ENCODE results near the gene ZFR2.

Gene ZFR2

DNA sequence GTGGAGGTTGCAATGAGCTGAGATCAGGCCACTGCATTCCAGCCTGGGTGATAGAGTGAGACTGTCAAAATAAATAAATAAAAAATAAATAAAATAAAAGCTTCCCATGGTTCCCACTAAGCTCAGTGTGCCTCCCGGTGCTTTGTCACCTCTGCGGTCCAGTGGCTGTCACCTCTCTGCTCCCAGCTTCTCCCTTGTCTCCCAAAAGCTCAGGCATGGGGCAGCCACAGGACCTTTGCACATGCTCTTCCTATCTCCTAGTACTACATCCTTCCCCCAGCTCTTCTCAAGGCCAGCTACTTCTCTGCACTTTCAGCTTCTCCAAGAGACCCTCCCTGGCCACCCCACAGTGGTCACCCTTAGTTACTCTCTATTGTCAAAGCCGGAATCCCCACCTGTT lies 75.0 kb downstream of the ZFR2 start:
- in situ Hi-C loops (cut with MboI; ENCODE audit: low sequenced_read_pairs) = no loop called here

DNA sequence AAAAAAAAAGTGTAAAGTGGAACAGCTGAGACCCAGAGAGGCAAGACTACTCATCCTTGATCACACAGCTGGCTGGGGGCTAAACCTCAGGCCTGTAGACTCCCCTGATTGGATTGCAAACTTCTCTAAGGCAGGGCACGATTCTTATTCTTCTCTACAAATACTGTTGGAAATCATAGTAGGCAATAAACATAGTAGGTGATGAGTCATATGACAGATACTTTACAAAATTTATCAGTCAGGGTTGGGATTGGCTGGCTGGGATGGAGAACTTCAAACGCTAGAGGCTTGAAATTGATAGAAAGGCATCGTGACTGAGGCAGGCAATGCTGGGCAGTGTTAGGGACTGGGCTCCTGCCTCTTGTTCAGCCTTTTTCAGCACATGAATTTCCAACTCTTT lies 76.7 kb downstream of the ZFR2 start:
- in situ Hi-C loops (cut with MboI; ENCODE audit: low sequenced_read_pairs) = no loop called here

DNA sequence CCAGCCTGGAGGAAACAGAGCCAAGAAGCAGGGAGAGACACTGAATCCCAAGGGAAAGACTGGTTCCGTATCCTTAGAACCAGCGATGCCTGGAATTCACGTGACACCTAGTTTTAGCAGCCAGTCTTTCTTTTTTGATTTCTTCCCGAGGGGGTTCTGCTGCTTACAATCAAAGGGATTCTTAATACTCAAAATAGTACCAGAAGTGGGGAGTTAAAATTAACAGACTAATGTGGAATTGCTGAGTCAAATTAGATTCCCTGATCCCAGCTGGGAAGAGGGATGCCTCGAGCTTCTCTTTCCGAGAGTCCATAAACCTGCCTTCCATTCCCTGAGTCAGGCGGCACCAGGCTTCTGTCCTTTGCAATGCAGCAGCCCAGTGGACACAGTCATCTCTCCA lies 77.9 kb downstream of the ZFR2 start:
- in situ Hi-C loops (cut with MboI; ENCODE audit: low sequenced_read_pairs) = no loop called here

DNA sequence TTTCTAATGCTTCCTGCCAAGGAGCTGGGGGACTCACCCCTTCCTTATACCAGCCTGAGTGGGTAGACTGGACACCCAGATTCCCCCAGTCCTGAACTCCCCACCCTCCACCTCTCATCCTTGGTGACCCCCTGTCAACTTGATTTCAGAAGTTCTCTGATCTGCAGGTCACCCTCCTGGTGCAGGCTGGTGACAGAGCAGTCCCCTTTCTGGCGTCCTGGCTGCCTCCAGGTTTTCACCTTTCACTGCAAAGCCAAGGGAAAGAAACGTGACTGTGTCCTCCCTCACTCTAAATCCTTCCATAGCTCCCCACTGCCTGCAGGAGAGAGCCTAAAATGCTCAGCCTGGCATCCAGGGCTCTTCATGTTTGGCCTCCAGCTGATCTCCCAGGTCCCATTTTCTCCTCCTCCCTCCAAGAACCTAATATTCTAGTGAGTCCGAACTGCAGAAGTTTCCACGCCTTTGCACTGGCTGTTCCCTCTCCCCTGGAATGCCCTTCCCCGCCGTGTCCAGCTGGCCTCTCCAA lies 78.6 kb downstream of the ZFR2 start:
- in situ Hi-C loops (cut with MboI; ENCODE audit: low sequenced_read_pairs) = no loop called here

DNA sequence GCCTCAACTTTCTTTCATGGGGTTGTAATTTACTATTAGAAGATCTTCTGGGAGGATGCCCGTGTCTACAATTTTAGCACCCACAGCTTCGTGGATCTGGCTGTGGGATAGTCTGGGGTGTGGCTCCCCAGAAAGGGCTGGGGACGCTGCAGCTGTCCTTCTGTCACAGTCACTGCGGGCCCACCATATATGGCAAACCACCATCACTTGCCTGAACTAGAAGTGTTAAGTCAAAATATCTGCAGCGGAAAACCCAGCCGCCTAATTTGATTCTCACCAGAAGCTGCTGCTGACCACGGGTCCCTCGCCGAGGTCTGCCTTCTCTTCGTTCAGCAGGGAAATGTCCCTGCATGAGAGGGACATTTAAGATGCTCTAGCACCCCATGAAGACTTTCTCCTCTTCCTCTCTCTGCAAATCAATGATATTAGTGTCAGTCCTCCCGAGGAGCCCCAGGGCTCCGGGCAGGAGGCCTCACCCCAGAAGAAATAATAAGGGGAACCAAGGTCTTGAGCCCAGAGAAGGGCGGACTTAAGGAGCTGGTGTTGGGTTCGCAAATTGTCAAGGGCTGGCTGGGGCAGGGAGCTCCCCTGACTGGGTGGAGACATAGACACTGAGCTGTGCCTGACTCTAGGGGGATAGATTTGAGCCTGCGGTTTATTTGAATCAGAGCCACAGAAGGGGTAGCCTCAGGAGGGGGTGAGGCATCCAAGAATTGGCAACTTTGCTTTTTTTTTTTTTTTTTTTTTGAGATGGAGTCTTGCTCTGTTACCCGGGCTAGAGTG lies 79.7 kb downstream of the ZFR2 start:
- in situ Hi-C loops (cut with MboI; ENCODE audit: low sequenced_read_pairs) = no loop called here

DNA sequence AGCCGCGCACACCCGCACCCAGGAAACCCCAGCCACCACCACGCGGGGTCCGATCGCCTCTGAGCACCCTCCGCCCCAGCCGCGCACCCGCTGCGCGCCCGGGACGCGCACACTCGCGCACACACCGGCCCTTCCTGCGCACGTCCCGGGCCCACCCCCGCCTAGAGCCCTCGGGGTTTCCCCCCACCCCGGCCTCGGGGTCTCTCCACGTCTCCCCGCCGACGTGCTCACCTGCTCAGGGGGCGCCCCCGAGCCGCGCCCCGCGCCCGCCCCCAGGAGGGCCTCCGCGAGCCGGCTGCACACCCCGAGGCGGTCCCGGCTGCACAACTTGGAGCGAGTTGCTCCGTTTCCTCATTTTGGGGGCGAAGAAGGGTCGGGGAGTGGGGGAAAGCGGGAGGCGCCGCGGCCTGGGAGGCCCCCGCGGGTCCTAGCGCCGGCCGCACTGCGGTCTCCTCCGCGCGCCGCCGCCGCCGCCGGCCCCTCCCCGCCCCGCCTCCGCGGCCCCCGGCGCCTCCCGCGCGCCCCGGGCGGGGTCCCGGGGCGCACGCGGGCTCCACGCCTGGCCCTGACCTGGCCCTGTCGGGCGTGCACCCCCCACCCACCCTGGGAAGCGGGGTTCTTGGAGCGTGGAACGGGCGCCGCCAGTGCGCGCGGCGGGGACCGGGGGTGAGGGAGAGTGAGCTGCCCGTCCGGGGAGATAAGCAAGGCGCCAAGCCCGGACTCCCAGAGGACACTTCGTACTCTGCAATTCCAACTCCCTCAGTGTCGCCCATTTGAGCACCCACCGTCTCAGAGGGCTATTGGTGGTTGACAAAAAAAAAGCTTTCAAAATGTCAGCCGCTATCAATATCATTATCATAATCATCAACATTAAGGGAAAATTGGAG lies 82.7 kb downstream of the ZFR2 start, which contains the start of gene MATK:
Gene MATK (minus strand): TSS at position 444 of the 887 bp plus-strand sequence. CDS start 1,246 bp downstream, outside the sequence.
- in situ Hi-C loops (cut with MboI; ENCODE audit: low sequenced_read_pairs) = no loop called here

DNA sequence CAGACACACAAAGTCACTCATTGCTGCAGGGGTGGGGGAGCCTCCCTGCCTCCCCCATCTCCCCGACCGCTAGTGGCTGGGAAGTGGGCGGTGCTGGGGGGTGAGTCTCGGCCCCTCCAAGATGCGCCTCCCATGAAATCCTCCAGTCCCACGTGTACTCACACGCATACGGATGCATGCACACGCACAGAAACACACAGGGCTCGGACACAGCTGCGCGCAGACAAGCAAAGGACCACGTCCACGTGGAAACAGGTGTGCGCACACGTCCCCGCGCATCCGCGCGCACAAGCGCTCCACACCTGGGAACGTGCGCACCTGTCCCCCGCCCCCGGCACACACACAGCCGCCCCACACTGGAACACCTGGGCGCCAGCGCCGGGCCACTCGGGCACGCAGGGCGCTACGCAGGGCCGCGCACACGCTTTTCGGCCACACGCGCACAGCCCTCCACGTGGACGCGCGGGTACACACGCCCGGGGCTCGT lies 83.3 kb downstream of the ZFR2 start:
- in situ Hi-C loops (cut with MboI; ENCODE audit: low sequenced_read_pairs) = no loop called here

DNA sequence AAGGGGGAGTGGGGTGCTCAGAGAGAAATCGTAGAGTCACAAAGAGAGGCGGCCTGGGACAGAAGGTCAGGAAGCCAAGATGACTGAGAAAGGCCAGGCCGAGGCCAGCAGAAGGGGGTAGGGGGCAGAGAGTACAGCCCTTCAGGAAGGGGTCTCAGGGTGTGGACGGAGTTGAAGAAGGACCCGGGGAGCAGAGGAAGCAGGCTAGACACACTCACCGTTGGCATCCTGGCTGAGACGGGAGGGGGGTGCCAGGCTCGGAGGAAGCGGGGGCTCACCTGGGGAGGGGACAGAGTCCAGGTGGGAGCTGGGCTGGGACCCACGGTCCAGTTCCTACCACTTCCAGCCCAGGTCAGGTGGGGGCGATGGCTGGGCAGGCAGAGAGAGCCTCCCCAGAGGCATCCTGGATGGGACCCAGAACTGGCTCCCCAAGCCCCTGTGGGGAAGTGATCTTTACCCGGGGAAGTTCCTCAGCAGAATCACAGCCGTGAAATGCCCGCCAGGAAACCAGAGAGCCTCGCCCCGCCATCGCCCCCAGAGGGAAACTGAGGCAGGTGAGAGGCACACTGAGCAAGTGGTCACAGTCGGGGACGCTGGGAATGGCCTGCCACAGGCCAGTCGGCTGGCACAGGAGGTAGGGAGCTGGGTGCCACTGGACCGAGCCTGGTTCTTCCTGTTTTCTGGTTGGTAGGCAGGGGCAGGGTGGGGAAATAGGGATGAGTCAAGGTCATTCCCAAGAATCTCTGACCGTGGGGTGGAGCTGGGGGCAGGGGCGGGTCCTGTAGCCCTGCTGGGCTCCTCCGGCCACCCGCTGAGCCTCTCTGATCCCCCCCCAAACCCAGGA lies 84.0 kb downstream of the ZFR2 start:
- in situ Hi-C loops (cut with MboI; ENCODE audit: low sequenced_read_pairs) = no loop called here

DNA sequence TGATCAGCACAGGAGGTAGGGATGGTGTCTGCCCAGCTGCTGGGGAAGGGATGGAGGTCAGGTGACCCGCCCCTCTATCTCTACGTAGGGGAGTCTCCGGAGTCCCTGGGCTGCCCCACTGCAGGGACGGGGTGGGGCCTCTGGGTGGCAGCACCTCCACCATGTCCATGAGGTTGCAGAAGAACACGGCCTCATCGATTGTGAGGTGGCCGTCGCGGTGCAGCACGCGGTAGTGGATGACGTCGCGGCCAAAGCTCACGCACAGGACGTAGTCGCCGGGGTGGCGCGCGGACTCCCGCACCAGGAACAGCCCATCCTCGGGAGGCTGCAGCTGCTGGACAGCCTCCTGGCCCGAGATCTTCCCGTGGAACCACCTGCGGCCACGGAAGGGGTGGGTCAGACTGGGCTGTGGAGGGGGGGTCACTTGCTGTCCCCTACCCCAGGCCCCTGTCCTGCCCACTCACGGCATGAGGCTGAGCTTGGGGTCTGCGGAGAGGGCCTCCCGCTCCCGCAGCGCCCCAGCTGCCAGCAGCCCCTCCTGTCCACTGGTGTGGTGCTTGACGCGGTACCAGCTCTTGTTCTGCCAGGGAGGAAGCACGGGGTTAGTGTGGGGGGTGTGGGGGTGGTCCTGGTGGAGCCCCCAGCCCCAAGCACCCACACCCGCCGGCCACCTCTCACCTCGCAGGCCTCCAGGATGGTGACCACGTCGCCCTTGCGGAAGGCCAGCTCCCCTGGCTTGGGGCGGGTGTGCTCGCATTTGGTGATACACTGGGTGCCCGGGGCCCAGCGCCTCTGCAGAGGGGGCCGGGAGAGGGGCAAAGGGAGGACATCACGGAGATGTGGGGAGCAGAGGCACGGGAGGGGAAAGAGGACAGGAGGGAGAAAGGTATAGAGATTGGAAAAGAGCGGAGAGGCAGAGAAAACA lies 84.9 kb downstream of the ZFR2 start:
- in situ Hi-C loops (cut with MboI; ENCODE audit: low sequenced_read_pairs) = no loop called here

DNA sequence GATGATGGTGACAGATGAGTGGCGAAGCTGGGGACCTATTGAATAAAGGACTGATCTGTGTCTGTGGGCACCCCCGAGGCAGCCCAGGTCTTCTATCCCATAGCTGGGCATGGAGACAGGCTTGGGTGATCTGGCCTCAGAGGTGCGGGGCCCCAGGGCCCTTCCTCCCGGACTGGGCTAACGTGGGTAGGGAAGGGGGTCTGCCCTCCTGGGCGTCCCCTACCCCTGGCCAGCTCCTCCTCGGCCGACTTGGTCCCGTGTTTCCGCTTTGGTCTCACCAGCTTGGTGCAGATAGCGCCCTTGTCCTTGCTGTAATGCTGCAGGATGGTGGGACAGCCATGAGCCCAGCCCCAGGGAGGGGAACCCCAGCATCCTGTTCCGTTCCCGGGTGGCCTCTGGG lies 85.9 kb downstream of the ZFR2 start:
- in situ Hi-C loops (cut with MboI; ENCODE audit: low sequenced_read_pairs) = no loop called here

DNA sequence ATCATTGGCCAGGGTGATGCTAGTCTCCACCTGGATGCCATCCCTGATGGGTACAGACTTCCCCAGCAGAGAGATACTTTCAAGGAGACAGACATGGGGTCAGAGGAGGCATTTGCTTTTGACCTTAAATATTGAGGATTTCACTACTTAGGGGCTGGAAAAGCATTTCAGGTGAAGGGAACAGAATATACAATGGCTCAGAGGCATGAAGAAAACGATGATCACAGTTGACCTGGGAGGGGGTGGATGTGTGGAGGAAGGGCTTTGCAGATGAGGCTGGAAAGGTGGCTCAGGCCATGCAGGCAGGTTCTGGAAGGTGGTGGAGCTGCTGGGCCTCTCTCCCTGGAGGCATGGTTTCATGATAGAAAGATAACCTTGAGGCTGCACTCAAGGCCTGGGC lies 86.5 kb downstream of the ZFR2 start:
- in situ Hi-C loops (cut with MboI; ENCODE audit: low sequenced_read_pairs) = no loop called here

DNA sequence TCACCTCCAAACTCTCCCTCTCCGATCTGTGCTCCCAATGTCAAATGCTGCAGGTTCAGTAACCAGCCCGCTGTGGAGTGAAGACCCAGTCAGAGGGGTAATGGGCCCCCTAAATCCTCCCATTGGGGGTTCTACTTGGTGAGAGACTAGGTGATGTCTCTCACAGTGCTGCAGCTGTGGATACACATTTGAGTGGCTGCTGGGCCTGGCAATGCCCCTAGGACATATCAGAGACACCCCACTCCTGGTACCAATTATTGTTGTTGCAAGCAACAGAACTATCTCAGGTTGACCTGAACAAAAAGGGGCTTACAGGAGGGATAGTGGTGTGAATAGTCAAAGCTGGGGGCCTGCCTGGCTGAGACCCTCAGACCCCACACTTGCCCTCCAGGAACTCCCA lies 87.2 kb downstream of the ZFR2 start:
- in situ Hi-C loops (cut with MboI; ENCODE audit: low sequenced_read_pairs) = no loop called here

DNA sequence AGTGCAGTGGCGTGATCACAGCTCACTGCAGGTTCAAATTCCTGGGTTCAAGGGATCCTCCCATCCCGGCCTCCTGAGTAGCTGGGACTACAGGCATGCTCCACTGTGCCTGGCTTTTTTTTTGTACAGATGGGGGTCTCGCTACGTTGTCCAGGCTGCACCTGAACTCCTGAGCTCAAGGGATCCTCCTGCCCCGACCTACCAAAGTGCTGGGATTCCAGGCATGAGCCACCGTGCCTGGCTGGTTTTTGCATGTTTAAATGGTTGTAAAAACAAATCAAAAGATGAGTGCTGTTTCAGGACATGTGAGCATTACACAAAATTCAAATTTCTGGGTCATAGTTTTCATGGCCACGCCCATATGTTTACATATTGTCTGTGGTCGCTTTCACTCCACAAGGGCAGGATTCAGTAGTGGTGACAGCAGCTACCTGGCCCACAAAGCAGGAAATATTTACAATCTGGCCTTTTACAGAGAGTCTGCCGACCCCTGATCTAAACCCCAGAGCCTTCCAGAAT lies 88.0 kb downstream of the ZFR2 start:
- in situ Hi-C loops (cut with MboI; ENCODE audit: low sequenced_read_pairs) = no loop called here

DNA sequence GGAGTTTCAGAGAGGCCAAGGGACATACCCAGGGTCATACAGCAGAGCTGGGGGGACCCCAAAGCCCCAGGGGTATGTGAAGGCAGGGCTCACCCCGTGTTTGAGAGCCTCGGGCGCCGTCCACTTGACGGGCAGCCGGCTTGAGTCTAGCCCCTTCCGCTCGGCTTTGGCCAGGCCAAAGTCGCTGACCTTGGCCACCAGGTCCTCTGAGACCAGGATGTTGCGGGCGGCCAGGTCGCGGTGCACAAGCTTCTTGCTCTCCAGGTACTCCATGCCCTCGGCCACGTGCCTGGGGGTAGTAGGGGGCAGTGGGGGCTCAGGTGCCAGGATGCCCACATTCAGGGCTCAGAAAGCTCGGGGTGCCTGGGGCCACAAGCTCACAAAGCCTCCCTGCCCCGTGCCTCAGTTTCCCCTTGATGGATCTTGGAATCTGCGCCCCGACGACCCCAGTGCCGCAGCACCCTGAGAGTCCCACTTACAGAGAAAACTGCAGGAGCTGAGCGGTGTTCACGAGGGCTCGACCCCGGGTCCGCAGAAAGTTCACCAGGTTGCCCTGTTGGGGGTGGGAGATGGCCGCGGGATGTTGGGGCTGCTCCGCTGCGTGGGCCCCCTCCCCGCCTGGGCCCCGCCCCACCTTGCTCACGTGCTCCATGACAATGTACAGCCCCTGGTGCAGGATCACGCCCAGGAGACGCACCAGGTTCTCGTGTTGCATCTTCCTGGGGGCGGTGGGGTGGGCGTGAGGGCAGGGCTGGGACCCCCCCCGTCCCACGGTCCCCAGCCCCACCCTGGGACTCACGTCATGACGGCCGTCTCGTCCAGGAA lies 89.7 kb downstream of the ZFR2 start:
- in situ Hi-C loops (cut with MboI; ENCODE audit: low sequenced_read_pairs) = no loop called here

DNA sequence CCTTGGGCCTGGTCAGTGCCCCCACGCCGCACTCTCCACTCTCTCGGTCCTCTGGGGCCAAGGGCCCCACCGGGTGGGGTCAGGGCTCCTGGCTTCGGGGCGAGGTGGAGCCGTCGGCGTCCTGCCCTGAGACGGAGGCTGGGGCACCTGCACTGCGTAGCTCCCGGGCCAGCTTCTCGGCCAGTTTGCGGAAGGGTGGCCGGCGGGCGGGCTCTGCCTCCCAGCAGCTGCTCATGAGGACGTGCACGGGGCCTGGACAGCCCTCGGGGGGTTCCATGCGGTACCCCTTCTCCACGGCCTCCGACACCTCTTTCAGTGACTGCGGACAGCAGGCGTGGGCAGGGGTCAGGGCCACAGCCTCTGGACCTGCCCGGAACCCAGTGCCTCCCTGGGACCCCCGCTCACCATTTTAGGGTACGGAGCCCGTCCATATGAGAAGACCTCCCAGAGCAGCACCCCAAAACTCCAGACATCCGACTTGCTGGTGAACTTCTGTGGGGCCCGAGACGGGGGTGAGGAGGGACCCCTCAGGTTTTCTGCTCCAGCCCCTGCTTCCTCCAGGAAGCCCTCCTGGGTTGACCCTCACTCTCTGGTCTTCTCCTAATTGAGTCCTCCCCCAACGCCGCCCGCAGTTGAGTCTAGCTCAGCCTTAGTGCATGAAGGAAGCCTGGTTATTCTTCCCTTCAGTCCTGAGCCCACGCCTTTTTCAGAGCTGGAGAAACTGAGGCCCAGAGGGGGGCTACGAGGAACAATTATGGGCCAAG lies 90.6 kb downstream of the ZFR2 start:
- in situ Hi-C loops (cut with MboI; ENCODE audit: low sequenced_read_pairs) = no loop called here

DNA sequence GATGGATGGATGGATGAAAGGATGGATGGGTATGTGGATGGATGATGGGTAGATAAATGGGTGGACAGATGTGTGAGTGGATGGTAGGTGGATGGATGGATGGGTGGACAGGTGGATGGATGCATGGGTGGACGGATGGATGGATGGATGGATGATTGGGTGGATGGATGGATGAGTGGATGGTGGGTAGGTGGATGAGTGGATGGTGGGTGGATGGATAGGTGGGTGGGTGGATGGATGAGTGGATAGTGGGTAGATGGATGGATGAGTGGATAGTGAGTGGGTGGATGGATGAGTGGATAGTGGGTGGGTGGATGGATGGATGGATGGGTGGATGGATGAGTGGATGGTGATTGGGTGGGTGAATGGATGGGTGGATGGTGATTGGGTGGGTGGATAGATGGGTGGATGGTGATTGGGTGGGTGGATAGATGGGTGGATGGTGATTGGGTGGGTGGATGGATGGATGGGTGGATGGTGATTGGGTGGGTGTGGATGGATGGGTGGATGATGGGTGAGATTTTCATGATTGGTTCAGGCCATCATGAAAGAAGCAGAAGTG lies 92.3 kb downstream of the ZFR2 start:
- in situ Hi-C loops (cut with MboI; ENCODE audit: low sequenced_read_pairs) = no loop called here

DNA sequence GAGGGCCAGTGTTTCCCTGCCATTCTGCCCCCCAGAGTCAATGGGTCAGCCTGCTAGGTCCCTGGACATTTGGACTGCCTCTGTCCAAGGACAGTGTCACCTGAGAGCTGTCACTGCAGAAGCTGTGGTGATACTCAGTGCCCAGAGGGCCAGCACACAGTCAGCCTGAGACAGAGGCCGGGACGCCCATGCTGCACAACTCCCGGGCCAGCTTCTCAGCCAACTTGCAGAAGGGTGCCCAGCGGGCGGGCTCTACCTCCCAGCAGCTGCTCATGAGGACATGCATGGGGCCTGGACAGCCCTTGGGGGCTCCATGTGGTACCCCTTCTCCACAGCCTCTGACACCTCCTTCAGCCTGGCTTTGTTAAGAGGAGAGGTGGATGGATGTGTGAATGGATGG lies 93.0 kb downstream of the ZFR2 start:
- in situ Hi-C loops (cut with MboI; ENCODE audit: low sequenced_read_pairs) = no loop called here

DNA sequence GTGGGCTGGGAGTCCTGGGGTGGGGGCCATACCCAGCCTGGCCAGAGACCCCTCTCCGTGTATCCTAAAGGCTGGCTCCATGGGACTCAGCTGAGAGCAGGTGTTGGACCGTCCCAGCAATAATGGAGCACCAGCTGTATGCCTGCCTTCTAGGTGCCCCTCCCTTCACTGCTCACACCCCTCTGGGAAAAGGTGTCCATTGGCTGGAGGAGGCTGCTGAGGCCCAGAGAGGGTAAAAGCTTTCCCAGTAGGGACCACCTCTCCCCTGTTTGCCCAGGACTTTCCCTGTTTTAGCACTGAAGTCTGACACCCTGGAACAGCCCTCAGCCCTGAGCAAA lies 93.5 kb downstream of the ZFR2 start:
- in situ Hi-C loops (cut with MboI; ENCODE audit: low sequenced_read_pairs) = no loop called here
